ENCODE data around the gene PNN.
"Not testable (repeated sequence)": the region's sequence is repeated elsewhere in the genome, so short reads cannot be mapped to it uniquely, and the experiment has no call there.

PNN gene

GRCh38 chr14:39154594-39155189, 20.4 kb upstream of the PNN start:
- no peak overlapping the region for H3K4me3 ChIP-seq (replicated peaks; ENCODE audit: low read depth, low read length)
- no peaks in the 10 kb centered on the region for H3K27me3 ChIP-seq (replicated peaks; ENCODE audit: control insufficient read depth, insufficient read depth, low read length)
- DNase-seq (ENCODE audit: extremely low read depth, insufficient read length) = no peak
- peaks cover 7% of the 10 kb centered on the region for H3K36me3 ChIP-seq (ENCODE audit: control insufficient read depth, insufficient read depth, low read length)
- no peak for TF ChIP-seq CTCF (IDR thresholded peaks at IDR 0.05; ENCODE audit: insufficient read depth, low read length, poor library complexity, severe bottlenecking)

GRCh38 chr14:39157491-39157890, 17.6 kb upstream of the PNN start:
- H3K4me3 ChIP-seq (replicated peaks; ENCODE audit: low read depth, low read length) = no peak overlapping the region
- H3K36me3 ChIP-seq (ENCODE audit: control insufficient read depth, insufficient read depth, low read length) = peaks cover 14% of the 10 kb centered on the region
- H3K27me3 ChIP-seq (replicated peaks; ENCODE audit: control insufficient read depth, insufficient read depth, low read length) = no peaks in the 10 kb centered on the region
- no peak for TF ChIP-seq CTCF (IDR thresholded peaks at IDR 0.05; ENCODE audit: insufficient read depth, low read length, poor library complexity, severe bottlenecking)
- DNase-seq (ENCODE audit: extremely low read depth, insufficient read length) = no peak

- Histone ChIP-seq H3K27me3 (replicated peaks; ENCODE audit: control insufficient read depth, insufficient read depth, low read length) (no peaks in the 10 kb centered on the region), H3K4me3 (replicated peaks; ENCODE audit: low read depth, low read length) (no peak overlapping the region), H3K36me3 (ENCODE audit: control insufficient read depth, insufficient read depth, low read length) (peaks cover 14% of the 10 kb centered on the region)
- no peak for DNase-seq (ENCODE audit: extremely low read depth, insufficient read length)
- TF ChIP-seq CTCF (IDR thresholded peaks at IDR 0.05; ENCODE audit: insufficient read depth, low read length, poor library complexity, severe bottlenecking) = no peak
Observed at GRCh38 chr14:39158222-39158858, 16.7 kb upstream of the PNN start.

GRCh38 chr14:39160494-39160893, 14.6 kb upstream of the PNN start:
- Histone ChIP-seq H3K4me3 (replicated peaks; ENCODE audit: low read depth, low read length) (no peak overlapping the region), H3K27me3 (replicated peaks; ENCODE audit: control insufficient read depth, insufficient read depth, low read length) (no peaks in the 10 kb centered on the region), H3K36me3 (ENCODE audit: control insufficient read depth, insufficient read depth, low read length) (peaks cover 17% of the 10 kb centered on the region)
- TF ChIP-seq CTCF (IDR thresholded peaks at IDR 0.05; ENCODE audit: insufficient read depth, low read length, poor library complexity, severe bottlenecking) = no peak
- no peak for DNase-seq (ENCODE audit: extremely low read depth, insufficient read length)

- not testable (repeated sequence) for H3K36me3 ChIP-seq (ENCODE audit: control insufficient read depth, insufficient read depth, low read length); H3K4me3 ChIP-seq (replicated peaks; ENCODE audit: low read depth, low read length); DNase-seq (ENCODE audit: extremely low read depth, insufficient read length); H3K27me3 ChIP-seq (replicated peaks; ENCODE audit: control insufficient read depth, insufficient read depth, low read length)
Observed at GRCh38 chr14:39167797-39168320, 7.2 kb upstream of the PNN start.

GRCh38 chr14:39168591-39168990, 6.5 kb upstream of the PNN start:
- TF ChIP-seq CTCF (IDR thresholded peaks at IDR 0.05; ENCODE audit: insufficient read depth, low read length, poor library complexity, severe bottlenecking) = no peak
- peak overlapping the region; percentile 85 for H3K4me3 ChIP-seq (replicated peaks; ENCODE audit: low read depth, low read length)
- DNase-seq (ENCODE audit: extremely low read depth, insufficient read length) = no peak
- H3K27me3 ChIP-seq (replicated peaks; ENCODE audit: control insufficient read depth, insufficient read depth, low read length) = no peaks in the 10 kb centered on the region
- H3K36me3 ChIP-seq (ENCODE audit: control insufficient read depth, insufficient read depth, low read length) = peaks cover 4% of the 10 kb centered on the region

All from GM06990 (cell line).